ENCODE data around the gene CD84. TPM values are rescaled to one million over a fixed set of nuclear protein-coding genes. Genes with fewer than 3 reads are reported as not detected.
"Not testable (repeated sequence)": the region's sequence is repeated elsewhere in the genome, so short reads cannot be mapped to it uniquely, and the experiment has no call there.

Gene CD84
- total RNA-seq, 2 donors from 2014 or later, result 1.3 to 3.0 TPM

- no peak overlapping the region for H3K9ac ChIP-seq (ENCODE audit: low read depth in 2 of 2, low read length in 2 of 2)
- no peak overlapping the region for H3K4me3 ChIP-seq
- no peak overlapping the region for H3K27ac ChIP-seq
- H3K36me3 ChIP-seq, result no peaks in the 10 kb centered on the region
- intact Hi-C loops (cut with DNase I), result no loop called here
- no peaks in the 10 kb centered on the region for H3K27me3 ChIP-seq
- DNase-seq, result no peak
- no peaks in the 10 kb centered on the region for H3K9me3 ChIP-seq
- TF ChIP-seq, protein P1, sequence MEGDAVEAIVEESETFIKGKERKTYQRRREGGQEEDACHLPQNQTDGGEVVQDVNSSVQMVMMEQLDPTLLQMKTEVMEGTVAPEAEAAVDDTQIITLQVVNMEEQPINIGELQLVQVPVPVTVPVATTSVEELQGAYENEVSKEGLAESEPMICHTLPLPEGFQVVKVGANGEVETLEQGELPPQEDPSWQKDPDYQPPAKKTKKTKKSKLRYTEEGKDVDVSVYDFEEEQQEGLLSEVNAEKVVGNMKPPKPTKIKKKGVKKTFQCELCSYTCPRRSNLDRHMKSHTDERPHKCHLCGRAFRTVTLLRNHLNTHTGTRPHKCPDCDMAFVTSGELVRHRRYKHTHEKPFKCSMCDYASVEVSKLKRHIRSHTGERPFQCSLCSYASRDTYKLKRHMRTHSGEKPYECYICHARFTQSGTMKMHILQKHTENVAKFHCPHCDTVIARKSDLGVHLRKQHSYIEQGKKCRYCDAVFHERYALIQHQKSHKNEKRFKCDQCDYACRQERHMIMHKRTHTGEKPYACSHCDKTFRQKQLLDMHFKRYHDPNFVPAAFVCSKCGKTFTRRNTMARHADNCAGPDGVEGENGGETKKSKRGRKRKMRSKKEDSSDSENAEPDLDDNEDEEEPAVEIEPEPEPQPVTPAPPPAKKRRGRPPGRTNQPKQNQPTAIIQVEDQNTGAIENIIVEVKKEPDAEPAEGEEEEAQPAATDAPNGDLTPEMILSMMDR (IDR thresholded peaks at IDR 0.05), result no peak
- H3K4me1 ChIP-seq, result no peaks in the 10 kb centered on the region
These were observed 8.5 kb downstream of the CD84 start for GRCh38 chr1:160570840-160571239.

DNA sequence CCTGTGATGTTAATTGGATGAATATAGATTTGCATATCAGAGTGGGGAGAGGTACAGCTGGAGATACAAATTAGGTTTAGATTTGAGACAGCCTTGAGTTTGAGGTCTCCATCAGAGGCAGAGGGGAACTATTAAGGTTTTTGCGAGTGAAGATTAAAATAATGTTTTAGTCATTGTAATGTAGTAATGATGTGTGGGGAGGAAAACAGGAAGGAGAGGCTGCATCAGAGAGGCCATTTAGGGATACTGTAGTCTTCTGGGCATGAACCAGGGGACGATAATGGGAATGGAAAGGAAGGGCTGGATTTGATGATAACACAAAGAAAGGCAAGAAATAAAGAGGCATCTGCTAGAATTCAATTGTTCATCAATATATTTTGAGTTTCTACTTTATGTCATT is 9.5 kb downstream of the CD84 start:
- TF ChIP-seq, protein P1 (IDR thresholded peaks at IDR 0.05), result no peak
- intact Hi-C loops (cut with DNase I), result no loop called here
- Histone ChIP-seq H3K4me1 (no peaks in the 10 kb centered on the region), H3K27ac (no peak overlapping the region), H3K9ac (ENCODE audit: low read depth in 2 of 2, low read length in 2 of 2) (no peak overlapping the region), H3K27me3 (no peaks in the 10 kb centered on the region), H3K36me3 (no peaks in the 10 kb centered on the region), H3K4me3 (no peak overlapping the region), H3K9me3 (no peaks in the 10 kb centered on the region)
- DNase-seq, result no peak

- no peak for DNase-seq
- TF ChIP-seq, protein P1 (IDR thresholded peaks at IDR 0.05), result no peak
- no peaks in the 10 kb centered on the region for H3K4me1 ChIP-seq
- no peaks in the 10 kb centered on the region for H3K36me3 ChIP-seq
- no peak overlapping the region for H3K9ac ChIP-seq (ENCODE audit: low read depth in 2 of 2, low read length in 2 of 2)
- H3K4me3 ChIP-seq, result no peak overlapping the region
- no peaks in the 10 kb centered on the region for H3K27me3 ChIP-seq
- H3K27ac ChIP-seq, result peak overlapping the region; percentile 16
- H3K9me3 ChIP-seq, result no peaks in the 10 kb centered on the region
- intact Hi-C loops (cut with DNase I), result no loop called here
These were observed 11.2 kb downstream of the CD84 start for GRCh38 chr1:160567858-160568682.

DNA sequence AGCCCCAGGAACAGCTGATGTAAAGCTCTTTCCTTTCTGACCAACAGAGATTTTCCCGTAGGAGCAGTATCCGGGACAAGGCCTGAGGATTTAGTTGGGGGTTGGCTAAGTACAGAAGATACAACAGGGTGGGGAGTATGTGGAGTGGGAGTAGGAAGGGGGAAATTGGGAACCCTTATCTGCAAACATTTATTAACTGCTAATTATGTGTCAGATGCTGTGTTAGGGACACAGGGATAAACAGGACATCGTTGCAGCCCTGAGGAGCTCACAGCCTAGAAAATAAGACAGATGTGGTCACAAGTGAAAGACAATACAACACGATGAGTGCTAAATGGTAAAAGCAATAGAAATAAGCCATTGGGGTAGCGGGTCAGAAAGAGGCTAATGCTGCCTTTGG is 12.0 kb downstream of the CD84 start:
- Histone ChIP-seq H3K4me3 (no peak overlapping the region), H3K27me3 (no peaks in the 10 kb centered on the region), H3K9ac (ENCODE audit: low read depth in 2 of 2, low read length in 2 of 2) (no peak overlapping the region), H3K27ac (peak overlapping the region; percentile 16), H3K36me3 (no peaks in the 10 kb centered on the region), H3K4me1 (no peaks in the 10 kb centered on the region), H3K9me3 (no peaks in the 10 kb centered on the region)
- TF ChIP-seq, protein P1 (IDR thresholded peaks at IDR 0.05), result no peak
- no peak for DNase-seq
- intact Hi-C loops (cut with DNase I), result no loop called here

GRCh38 chr1:160565564-160565963 is 13.7 kb downstream of the CD84 start:
- no peak for DNase-seq
- no peaks in the 10 kb centered on the region for H3K27me3 ChIP-seq
- no peak overlapping the region for H3K9ac ChIP-seq (ENCODE audit: low read depth in 2 of 2, low read length in 2 of 2)
- H3K9me3 ChIP-seq, result no peaks in the 10 kb centered on the region
- TF ChIP-seq, protein P1 (IDR thresholded peaks at IDR 0.05), result no peak
- intact Hi-C loops (cut with DNase I), result no loop called here
- no peak overlapping the region for H3K27ac ChIP-seq
- H3K36me3 ChIP-seq, result no peaks in the 10 kb centered on the region
- no peak overlapping the region for H3K4me3 ChIP-seq
- no peaks in the 10 kb centered on the region for H3K4me1 ChIP-seq

GRCh38 chr1:160563230-160563629 is 16.1 kb downstream of the CD84 start:
- H3K27ac ChIP-seq; H3K4me3 ChIP-seq; H3K4me1 ChIP-seq; H3K36me3 ChIP-seq; intact Hi-C loops (cut with DNase I); H3K27me3 ChIP-seq; DNase-seq; H3K9me3 ChIP-seq; H3K9ac ChIP-seq (ENCODE audit: low read depth in 2 of 2, low read length in 2 of 2): not testable (repeated sequence)

DNA sequence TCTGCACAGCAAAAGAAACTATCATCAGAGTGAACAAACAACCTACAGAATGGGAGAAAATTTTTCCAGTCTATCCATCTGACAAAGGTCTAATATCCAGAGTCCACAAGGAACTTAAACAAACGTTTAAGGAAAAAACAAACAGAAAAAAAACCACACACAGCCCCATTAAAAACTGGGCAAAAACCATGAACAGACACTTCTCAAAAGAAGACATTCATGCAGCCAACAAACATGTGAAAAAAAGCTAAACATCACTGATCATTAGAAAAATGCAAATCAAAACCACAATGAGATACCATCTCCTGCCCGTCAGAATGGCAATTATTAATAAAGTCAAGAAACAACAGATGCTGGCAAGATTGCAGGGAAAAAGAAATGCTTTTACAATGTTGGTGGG is 16.6 kb downstream of the CD84 start:
- H3K9me3 ChIP-seq; H3K9ac ChIP-seq (ENCODE audit: low read depth in 2 of 2, low read length in 2 of 2); H3K27me3 ChIP-seq; H3K4me3 ChIP-seq; intact Hi-C loops (cut with DNase I); H3K4me1 ChIP-seq; DNase-seq; H3K27ac ChIP-seq; H3K36me3 ChIP-seq: not testable (repeated sequence)
